Stimulated activated CD4-positive, alpha-beta T cell treated with anti-CD3 and anti-CD28 coated beads, Interleukin-12 subunit alpha, Interleukin-12 subunit beta, amount 100 ng/mL, for 4 hours (primary cell): Measurements from ENCODE around the gene ATP6V1A.
A peak's percentile ranks its signal among the peaks of the same experiment; 100 is the strongest.

Source experiments
- DNase-seq: peaks from one replicate; pipeline ENCODE4 v3.0.0-alpha.2; 2020

ATP6V1A gene

DNA sequence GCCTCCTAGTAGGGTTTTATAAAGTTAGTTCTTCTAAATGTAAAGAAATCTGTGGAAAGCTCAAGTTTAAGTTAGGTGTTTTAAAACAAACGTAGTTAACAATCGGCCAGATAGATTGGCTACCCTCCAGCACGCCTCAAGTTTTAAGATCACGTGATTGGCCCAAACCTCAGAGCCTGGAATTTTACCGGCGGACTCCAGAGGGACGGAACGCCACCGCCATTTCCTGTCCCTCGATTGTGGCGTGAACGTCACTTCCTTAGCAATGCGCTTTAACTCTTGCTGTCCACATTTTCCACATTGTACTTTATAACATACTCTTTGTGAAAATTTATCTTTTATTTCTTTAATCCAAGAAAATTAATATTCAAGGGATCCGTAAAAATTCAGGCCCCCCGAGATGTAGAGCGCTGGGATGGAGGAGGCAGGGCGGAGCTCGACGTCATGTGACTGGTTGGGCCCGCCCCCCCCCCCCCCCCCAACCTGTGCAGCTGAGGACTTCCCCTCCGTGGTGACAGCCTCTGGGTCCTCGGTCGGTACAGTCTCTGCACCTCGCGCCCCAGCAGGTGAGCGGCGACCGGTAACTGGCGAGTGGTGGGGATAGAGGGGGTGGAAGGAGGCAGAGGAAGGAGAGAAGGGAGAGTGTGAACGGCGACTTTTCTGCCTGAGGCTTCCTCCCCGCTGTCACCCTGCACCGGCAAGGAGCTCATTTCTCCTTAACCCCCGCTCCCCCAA, at the start of gene ATP6V1A:
Gene ATP6V1A (plus strand): TSS at position 488 of the 735 bp plus-strand sequence. CDS start 31,719 bp downstream, outside the sequence.
- DNase-seq: peak; percentile 70

- no peak for DNase-seq
These were observed 49.2 kb upstream of the ATP6V1A start for GRCh38 chr3:113697500-113698090.

GRCh38 chr3:113698213-113698742, 48.6 kb upstream of the ATP6V1A start:
- DNase-seq: no peak

DNA sequence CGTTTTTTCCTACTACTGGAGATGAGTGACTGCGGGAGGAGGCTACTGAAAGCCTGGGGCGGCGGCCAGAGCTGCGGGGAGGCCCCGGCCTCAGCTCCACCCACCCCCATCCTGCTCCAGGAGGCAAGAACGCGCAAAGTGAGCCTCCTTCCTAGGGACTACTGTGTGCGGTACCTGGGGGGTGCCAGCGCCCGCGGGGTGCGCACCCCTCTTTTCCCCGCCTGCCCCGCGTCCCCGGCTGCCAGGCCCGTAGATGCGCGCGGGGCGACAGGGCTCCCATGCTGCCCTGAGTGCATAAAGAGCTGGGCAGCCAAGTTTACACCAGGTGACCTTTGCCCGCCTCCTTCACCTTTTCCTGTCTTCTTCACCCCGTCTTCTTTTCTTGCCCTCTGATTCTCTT, 47.9 kb upstream of the ATP6V1A start:
- DNase-seq: no peak

DNA sequence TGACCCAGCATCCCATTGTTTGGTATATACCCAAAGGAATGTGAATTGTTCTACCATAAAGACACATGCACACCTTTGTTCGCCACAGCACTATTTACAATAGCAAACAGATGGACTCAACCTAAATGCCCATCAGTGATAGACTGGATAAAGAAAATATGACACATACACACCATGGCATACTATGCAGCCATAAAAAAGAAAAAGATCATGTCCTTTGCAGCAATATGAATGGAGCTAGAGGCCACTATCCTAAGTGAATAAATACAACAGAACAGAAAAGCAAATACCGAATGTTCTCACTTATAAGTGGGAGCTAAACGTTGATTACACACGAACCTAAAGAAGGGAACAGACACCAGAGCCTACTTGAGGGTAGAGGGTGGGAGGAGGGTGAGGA, 39.0 kb upstream of the ATP6V1A start:
- no peak for DNase-seq

- DNase-seq: no peak
These were observed 34.7 kb upstream of the ATP6V1A start for GRCh38 chr3:113712129-113712528.

DNA sequence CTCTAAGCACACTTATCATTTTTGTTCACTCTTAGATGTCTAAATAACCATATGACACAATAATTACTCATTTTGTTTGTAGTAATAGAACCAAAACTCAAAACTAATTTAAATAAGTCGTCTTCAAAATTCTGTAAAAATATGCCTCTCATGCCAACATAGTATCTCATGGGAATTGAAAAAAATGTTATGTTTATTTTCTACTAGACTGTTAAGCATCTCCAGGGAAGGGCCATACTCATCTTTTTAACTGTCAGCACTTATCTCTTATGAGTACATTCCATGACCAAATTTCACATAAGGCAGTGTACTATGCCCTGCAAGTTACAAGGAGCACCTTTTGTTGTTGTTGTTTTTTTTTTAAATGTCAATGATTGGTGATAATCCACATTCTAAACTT, 32.1 kb upstream of the ATP6V1A start:
- no peak for DNase-seq

- DNase-seq: no peak
These were observed 29.5 kb upstream of the ATP6V1A start for GRCh38 chr3:113717308-113717707.

DNA sequence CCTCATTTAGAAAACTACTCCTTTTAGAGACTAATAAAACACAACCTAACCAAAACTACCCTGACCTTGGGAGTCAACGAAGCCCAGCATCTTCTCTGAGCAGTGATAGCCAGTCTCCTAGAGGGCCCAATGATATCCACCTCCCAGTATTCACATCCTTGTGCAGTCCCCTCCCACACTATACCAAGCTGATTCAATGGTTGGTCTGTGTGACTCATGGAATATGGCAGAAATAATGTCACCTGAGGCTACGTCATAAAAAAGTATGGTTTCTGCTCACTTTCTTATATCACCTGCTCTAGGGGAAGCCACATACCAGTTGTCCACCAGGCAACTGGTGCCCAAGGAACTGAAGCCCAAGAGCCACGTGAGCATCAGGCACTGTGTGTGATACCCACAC, 29.0 kb upstream of the ATP6V1A start:
- DNase-seq: no peak

DNA sequence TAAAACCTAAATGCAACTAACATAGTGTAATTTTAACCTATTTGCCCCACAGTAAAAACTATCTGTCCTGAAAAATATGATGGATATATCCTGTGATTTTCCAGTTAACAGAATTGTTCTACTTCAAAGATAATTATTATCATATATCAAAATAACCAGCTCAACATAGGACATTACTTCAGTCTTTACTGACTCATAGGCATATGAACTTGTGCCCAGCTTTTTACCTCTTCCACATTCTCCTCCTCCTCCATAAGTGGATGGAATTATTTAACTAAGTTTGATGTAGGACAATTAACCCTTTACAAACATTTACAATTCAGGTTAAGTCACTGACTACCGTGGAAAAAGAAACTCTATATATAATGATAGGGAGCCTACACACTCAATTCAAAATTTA, 27.5 kb upstream of the ATP6V1A start:
- no peak for DNase-seq

DNA sequence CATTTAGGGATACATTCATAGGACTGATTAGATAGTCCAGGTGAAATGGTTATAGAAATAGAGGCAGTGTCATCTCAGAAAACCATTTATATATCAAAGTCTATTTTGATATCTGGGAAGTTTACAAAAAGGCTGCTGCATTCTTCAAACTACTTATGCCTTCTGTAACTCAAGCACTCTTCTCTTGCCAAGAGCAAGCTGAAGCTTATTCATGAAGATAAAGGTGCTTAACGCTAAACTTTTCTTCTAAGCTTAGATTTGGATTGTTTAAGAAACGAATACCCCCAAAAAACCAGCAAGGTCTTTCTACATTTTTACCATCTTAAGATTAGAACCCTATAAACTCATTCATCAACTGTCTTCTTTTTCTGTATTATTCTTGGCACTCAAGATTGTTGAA, 27.1 kb upstream of the ATP6V1A start:
- no peak for DNase-seq

DNA sequence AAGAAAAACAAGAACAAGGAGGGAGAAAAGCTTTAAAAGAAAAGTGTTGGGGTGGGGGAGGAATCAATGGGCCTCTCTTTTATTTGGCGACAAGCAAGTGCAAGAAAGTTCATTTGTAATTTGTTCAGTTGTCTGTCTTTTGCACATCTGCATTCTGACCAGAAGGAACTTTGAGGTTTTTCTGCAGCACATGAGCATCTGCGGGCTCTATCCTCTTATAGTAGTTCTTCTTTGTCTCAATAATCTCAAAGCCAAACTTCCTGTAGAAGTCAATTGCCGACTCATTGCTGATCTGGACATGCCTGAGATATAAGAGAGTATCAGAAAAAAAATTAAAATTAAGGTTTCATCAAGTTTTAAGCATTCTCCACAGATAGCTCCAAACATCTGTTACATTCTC, 25.2 kb upstream of the ATP6V1A start:
- DNase-seq: no peak

DNA sequence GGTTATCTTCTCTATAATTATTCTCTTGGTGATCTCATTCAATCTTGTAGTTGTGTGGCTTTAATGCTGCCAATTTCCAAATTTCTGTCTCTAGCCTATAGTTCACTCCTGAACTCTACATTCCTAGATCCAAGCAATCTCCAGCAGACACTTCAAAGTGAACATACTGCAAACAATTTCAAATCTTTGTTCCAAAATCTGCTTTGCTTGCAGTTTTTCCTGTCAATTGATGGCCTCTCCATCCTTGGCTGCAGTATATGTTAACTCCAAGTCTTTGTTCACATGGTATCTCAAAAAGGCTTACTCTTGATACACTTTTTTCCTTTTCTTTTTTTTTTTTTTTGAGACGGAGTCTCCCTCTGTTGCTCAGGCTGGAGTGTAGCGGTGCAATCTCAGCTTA, 18.2 kb upstream of the ATP6V1A start:
- no peak for DNase-seq

DNA sequence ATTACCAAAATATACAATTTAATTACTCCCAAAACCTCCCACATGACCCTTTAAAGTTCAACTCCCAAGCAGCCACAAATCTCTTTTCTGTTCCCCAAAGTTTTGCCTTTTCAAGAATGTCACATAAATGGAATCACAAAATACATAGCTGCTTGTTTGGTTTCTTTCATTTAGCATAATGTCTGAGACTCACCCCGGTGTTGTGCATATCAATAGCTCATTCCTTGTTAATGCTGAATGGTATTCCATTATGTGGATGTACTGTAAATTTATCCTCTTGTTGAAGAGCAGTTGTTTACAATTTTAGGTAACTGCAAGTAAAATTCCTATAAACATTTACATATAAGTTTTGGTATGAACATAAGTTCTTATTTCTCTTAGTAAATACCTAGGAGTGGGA, 16.3 kb upstream of the ATP6V1A start:
- DNase-seq: no peak

DNA sequence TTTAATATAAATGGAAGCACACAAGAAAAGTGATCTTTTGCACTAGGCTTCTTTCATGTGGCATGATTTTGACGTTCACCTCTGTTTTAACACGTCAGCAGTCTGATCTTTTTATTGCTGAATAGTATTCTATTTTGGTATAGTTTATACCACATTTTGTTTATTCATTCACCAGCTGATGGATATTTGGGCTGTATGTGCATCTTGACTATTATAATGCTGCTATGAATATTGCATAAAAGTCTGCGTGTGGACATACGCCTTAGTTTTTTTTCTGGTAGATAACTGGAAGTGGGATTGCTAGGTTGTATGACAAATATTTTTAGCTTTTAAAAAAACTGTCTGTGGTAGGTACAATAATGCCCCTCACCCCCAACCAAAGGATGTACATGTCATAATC, 15.1 kb upstream of the ATP6V1A start:
- no peak for DNase-seq

- no peak for DNase-seq
These were observed 10.2 kb upstream of the ATP6V1A start for GRCh38 chr3:113736548-113737089.

DNA sequence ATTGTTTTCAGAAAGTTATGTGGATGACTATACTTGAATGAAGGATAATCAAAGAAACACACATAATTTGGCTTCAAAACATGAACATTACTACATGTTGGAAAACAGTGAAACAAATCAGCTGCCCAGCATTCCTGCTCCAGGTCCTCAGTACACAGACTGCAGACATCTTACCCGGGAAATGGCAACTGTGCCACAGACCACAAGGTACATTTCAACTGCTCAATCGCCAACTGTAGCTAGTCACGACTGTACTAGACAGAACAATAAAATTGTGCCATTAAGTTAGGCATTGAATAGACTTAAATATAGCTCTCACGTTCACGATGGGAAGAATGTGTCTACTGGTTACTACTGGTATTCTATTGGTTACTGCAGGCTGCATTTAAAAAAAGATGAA, 5.7 kb upstream of the ATP6V1A start:
- no peak for DNase-seq

DNA sequence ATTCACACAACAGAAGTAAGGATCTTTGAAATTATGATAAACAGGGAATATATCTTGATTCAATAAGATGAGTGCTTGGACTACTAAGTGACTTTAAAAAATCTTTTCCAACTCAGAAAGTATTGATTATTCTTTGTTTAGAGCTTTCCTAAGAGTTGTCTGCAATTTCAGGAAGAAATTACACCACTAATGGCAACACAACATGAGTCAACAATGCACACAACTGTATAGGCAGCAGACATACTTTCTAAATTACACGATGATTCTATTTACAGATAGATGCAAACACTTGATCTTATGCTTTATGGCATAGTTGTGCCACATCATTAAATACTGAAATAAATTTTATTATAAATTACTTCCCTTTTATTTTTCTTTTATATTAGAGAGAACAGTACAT, 5.2 kb upstream of the ATP6V1A start:
- no peak for DNase-seq

GRCh38 chr3:113743006-113743630, 3.7 kb upstream of the ATP6V1A start:
- no peak for DNase-seq

GRCh38 chr3:113744941-113745755, 1.7 kb upstream of the ATP6V1A start:
- peak; percentile 56 for DNase-seq

GRCh38 chr3:113745756-113746547, 883 bp upstream of the ATP6V1A start, which contains the start of gene NAA50:
Gene NAA50 (minus strand): TSS chr3:113746249. CDS start chr3:113745949, 300 bp downstream.
- DNase-seq: peak; percentile 93
